GM21447 (cell line): Measurements from ENCODE around the gene CCNY.

Experiments
- ATAC-seq: cut with Tn5 transposase; IDR thresholded peaks from one replicate; pipeline ENCODE4 v1.9.1; 2021; ENCODE audit not compliant: unreplicated experiment

CCNY gene

GRCh38 chr10:35467186-35467585 is 130.9 kb downstream of the CCNY start:
- no peak for ATAC-seq

GRCh38 chr10:35470248-35470924 is 134.1 kb downstream of the CCNY start:
- ATAC-seq: no peak

GRCh38 chr10:35470925-35471315 is 134.6 kb downstream of the CCNY start:
- no peak for ATAC-seq

GRCh38 chr10:35471435-35471834 is 135.1 kb downstream of the CCNY start:
- no peak for ATAC-seq

GRCh38 chr10:35480142-35480541 is 143.8 kb downstream of the CCNY start:
- no peak for ATAC-seq

GRCh38 chr10:35481413-35481812 is 145.1 kb downstream of the CCNY start:
- no peak for ATAC-seq

- ATAC-seq: no peak
These were observed 150.1 kb downstream of the CCNY start for GRCh38 chr10:35486297-35486990.

GRCh38 chr10:35487336-35488034 is 151.2 kb downstream of the CCNY start:
- ATAC-seq: no peak

- no peak for ATAC-seq
These were observed 151.9 kb downstream of the CCNY start for GRCh38 chr10:35488228-35488627.

GRCh38 chr10:35492386-35493195 is 156.3 kb downstream of the CCNY start:
- ATAC-seq: no peak

GRCh38 chr10:35493196-35494118 is 157.1 kb downstream of the CCNY start:
- no peak for ATAC-seq

- peak; percentile 49 for ATAC-seq
These were observed 159.3 kb downstream of the CCNY start for GRCh38 chr10:35495521-35496119.

GRCh38 chr10:35497909-35498308 is 161.6 kb downstream of the CCNY start:
- ATAC-seq: no peak

GRCh38 chr10:35498693-35499092 is 162.4 kb downstream of the CCNY start:
- peak; percentile 74 for ATAC-seq

- ATAC-seq: no peak
These were observed 165.6 kb downstream of the CCNY start for GRCh38 chr10:35501923-35502322.

- ATAC-seq: no peak
These were observed 166.4 kb downstream of the CCNY start for GRCh38 chr10:35502692-35503091.

- ATAC-seq: no peak
These were observed 167.3 kb downstream of the CCNY start for GRCh38 chr10:35503578-35503977.

- no peak for ATAC-seq
These were observed 167.8 kb downstream of the CCNY start for GRCh38 chr10:35504132-35504531.

GRCh38 chr10:35505241-35505873 is 169.0 kb downstream of the CCNY start:
- ATAC-seq: no peak
